ENCODE results near the gene GFRA1. TPM values are rescaled to one million over a fixed set of nuclear protein-coding genes. Genes with fewer than 3 reads are reported as not detected.

The GFRA1 gene
- total RNA-seq, 2 experiments from 2014 or later = not detected

- Histone ChIP-seq H3K4me3 (ENCODE audit: low read depth, low read length, poor library complexity, severe bottlenecking) (no peak overlapping the region), H3K9me3 (ENCODE audit: low read length) (no peaks in the 10 kb centered on the region), H3K4me1 (ENCODE audit: insufficient read depth, low read length, poor library complexity, severe bottlenecking) (no peaks in the 10 kb centered on the region), H3K4me2 (ENCODE audit: low read length) (no peak overlapping the region), H3K36me3 (ENCODE audit: insufficient read depth, low read length) (no peaks in the 10 kb centered on the region), H3K27ac (ENCODE audit: low read depth, low read length, poor library complexity, severe bottlenecking) (no peak overlapping the region), H4K20me1 (ENCODE audit: insufficient read depth, low read length) (no peaks in the 10 kb centered on the region), H3K79me2 (ENCODE audit: insufficient read depth, low read depth, low read length) (no peaks in the 10 kb centered on the region), H2AFZ (ENCODE audit: low read length) (no peak overlapping the region), H3K9me2 (ENCODE audit: insufficient read depth, low read length) (no peaks in the 10 kb centered on the region)
- ChIA-PET CTCF (ENCODE audit: unreplicated experiment) (no interaction called here), POLR2A (no interaction called here)
- intact Hi-C loops (cut with micrococcal nuclease; ENCODE audit: unreplicated experiment) = no loop called here
- no TSS peak for BruUV-seq (replicated peaks)
- TF ChIP-seq EZH2phosphoT487 (IDR thresholded peaks at IDR 0.05; ENCODE audit: borderline replicate concordance, low read depth, low read length) = no peak
- TF ChIP-seq CTCF (conservative IDR thresholded peaks at IDR 0.05; ENCODE audit: low read length) = no peak
- DNase-seq (ENCODE audit: low spot score) = no peak
Measured at GRCh38 chr10:116049158-116049973, 223.6 kb downstream of the GFRA1 start.

GRCh38 chr10:116045366-116046356 lies 227.3 kb downstream of the GFRA1 start:
- Histone ChIP-seq H2AFZ (ENCODE audit: low read length) (no peak overlapping the region), H3K79me2 (ENCODE audit: insufficient read depth, low read depth, low read length) (no peaks in the 10 kb centered on the region), H3K4me1 (ENCODE audit: insufficient read depth, low read length, poor library complexity, severe bottlenecking) (no peaks in the 10 kb centered on the region), H3K4me2 (ENCODE audit: low read length) (no peak overlapping the region), H3K9me2 (ENCODE audit: insufficient read depth, low read length) (no peaks in the 10 kb centered on the region), H3K9me3 (ENCODE audit: low read length) (no peaks in the 10 kb centered on the region), H3K36me3 (ENCODE audit: insufficient read depth, low read length) (no peaks in the 10 kb centered on the region), H3K4me3 (ENCODE audit: low read depth, low read length, poor library complexity, severe bottlenecking) (no peak overlapping the region), H4K20me1 (ENCODE audit: insufficient read depth, low read length) (no peaks in the 10 kb centered on the region), H3K27ac (ENCODE audit: low read depth, low read length, poor library complexity, severe bottlenecking) (no peak overlapping the region)
- ChIA-PET POLR2A (interaction anchor here (1.1 kb wide), 1 partner anchor 9 kb away, joined by 3 read pairs; no protein-coding TSS in a partner anchor), CTCF (ENCODE audit: unreplicated experiment) (no interaction called here)
- no peak for TF ChIP-seq EZH2phosphoT487 (IDR thresholded peaks at IDR 0.05; ENCODE audit: borderline replicate concordance, low read depth, low read length)
- no peak for TF ChIP-seq CTCF (conservative IDR thresholded peaks at IDR 0.05; ENCODE audit: low read length)
- BruUV-seq (replicated peaks) = no TSS peak
- intact Hi-C loops (cut with micrococcal nuclease; ENCODE audit: unreplicated experiment) = no loop called here
- no peak for DNase-seq (ENCODE audit: low spot score)
